ENCODE data around the gene PITPNM3.

Gene PITPNM3

GRCh38 chr17:6461792-6462524, 94.4 kb downstream of the PITPNM3 start:
- Mint-ChIP-seq H3K4me1 (no peaks in the 10 kb centered on the region), H3K9me3 (peaks cover 6% of the 10 kb centered on the region), H3K36me3 (ENCODE audit: low read depth) (peaks cover 6% of the 10 kb centered on the region), H3K4me3 (peak overlapping the region; percentile 49), H3K27me3 (ENCODE audit: low read depth, poor library complexity) (peaks cover 13% of the 10 kb centered on the region), H3K27ac (no peak overlapping the region)
- no peak for TF ChIP-seq CTCF (IDR thresholded peaks at IDR 0.05)
- no peak for DNase-seq

GRCh38 chr17:6461246-6461645, 95.1 kb downstream of the PITPNM3 start:
- Mint-ChIP-seq H3K4me1 (no peaks in the 10 kb centered on the region), H3K36me3 (ENCODE audit: low read depth) (peaks cover 1% of the 10 kb centered on the region), H3K9me3 (peaks cover 1% of the 10 kb centered on the region), H3K27me3 (ENCODE audit: low read depth, poor library complexity) (peaks cover 13% of the 10 kb centered on the region), H3K4me3 (no peak overlapping the region), H3K27ac (no peak overlapping the region)
- TF ChIP-seq CTCF (IDR thresholded peaks at IDR 0.05), result no peak
- no peak for DNase-seq

- Mint-ChIP-seq H3K9me3 (no peaks in the 10 kb centered on the region), H3K27ac (no peak overlapping the region), H3K36me3 (ENCODE audit: low read depth) (no peaks in the 10 kb centered on the region), H3K4me3 (no peak overlapping the region), H3K27me3 (ENCODE audit: low read depth, poor library complexity) (peaks cover 13% of the 10 kb centered on the region), H3K4me1 (no peaks in the 10 kb centered on the region)
- DNase-seq, result no peak
- no peak for TF ChIP-seq CTCF (IDR thresholded peaks at IDR 0.05)
Observed at GRCh38 chr17:6460531-6461161, 95.7 kb downstream of the PITPNM3 start.

GRCh38 chr17:6458460-6458950, 97.8 kb downstream of the PITPNM3 start:
- H3K4me1 Mint-ChIP-seq, result peaks cover 12% of the 10 kb centered on the region

GRCh38 chr17:6457688-6458459, 98.5 kb downstream of the PITPNM3 start:
- Mint-ChIP-seq H3K36me3 (ENCODE audit: low read depth) (no peaks in the 10 kb centered on the region), H3K4me1 (peaks cover 18% of the 10 kb centered on the region), H3K27me3 (ENCODE audit: low read depth, poor library complexity) (peaks cover 23% of the 10 kb centered on the region), H3K9me3 (no peaks in the 10 kb centered on the region), H3K27ac (no peak overlapping the region), H3K4me3 (no peak overlapping the region)
- DNase-seq, result no peak
- TF ChIP-seq CTCF (IDR thresholded peaks at IDR 0.05), result no peak

More at GRCh38 chr17:6458460-6458950, 97.8 kb downstream of the PITPNM3 start:
- peaks cover 22% of the 10 kb centered on the region for H3K27me3 Mint-ChIP-seq (ENCODE audit: low read depth, poor library complexity)
- H3K27ac Mint-ChIP-seq, result no peak overlapping the region
- no peak for TF ChIP-seq CTCF (IDR thresholded peaks at IDR 0.05)
- no peak overlapping the region for H3K4me3 Mint-ChIP-seq
- DNase-seq, result no peak
- no peaks in the 10 kb centered on the region for H3K36me3 Mint-ChIP-seq (ENCODE audit: low read depth)
- no peaks in the 10 kb centered on the region for H3K9me3 Mint-ChIP-seq
